ENCODE measurements around the gene HCN3. TPM values are rescaled to one million over a fixed set of nuclear protein-coding genes. Genes with fewer than 3 reads are reported as not detected.
A peak's percentile ranks its signal among the peaks of the same experiment; 100 is the strongest.

HCN3 gene
- polyA plus RNA-seq, 1 donor from 2014 or later: 53.2 TPM

GRCh38 chr1:155321639-155322503 is 44.6 kb downstream of the HCN3 start:
- Histone ChIP-seq H3K9me3 (ENCODE audit: low read length) (no peaks in the 10 kb centered on the region), H3K27ac (ENCODE audit: low read length) (peak overlapping the region; percentile 79), H2AFZ (ENCODE audit: low read depth, low read length) (no peak overlapping the region), H3K9me2 (ENCODE audit: insufficient read depth, low read length) (no peaks in the 10 kb centered on the region), H3K4me2 (ENCODE audit: low read length) (peak overlapping the region; percentile 97), H3K9ac (ENCODE audit: low read length) (peak overlapping the region; percentile 91), H3K27me3 (ENCODE audit: insufficient read depth, low read depth, low read length) (no peaks in the 10 kb centered on the region), H3K4me3 (ENCODE audit: low read length) (peak overlapping the region; percentile 90), H3K79me2 (replicated peaks; ENCODE audit: insufficient read depth, low read length) (peaks cover 28% of the 10 kb centered on the region), H3F3A (ENCODE audit: insufficient read depth, low read length, poor library complexity, severe bottlenecking) (no peaks in the 10 kb centered on the region), H4K20me1 (ENCODE audit: insufficient read depth) (peaks cover 7% of the 10 kb centered on the region), H3K36me3 (ENCODE audit: insufficient read depth, low read length) (no peaks in the 10 kb centered on the region)
- TF ChIP-seq, protein P1, sequence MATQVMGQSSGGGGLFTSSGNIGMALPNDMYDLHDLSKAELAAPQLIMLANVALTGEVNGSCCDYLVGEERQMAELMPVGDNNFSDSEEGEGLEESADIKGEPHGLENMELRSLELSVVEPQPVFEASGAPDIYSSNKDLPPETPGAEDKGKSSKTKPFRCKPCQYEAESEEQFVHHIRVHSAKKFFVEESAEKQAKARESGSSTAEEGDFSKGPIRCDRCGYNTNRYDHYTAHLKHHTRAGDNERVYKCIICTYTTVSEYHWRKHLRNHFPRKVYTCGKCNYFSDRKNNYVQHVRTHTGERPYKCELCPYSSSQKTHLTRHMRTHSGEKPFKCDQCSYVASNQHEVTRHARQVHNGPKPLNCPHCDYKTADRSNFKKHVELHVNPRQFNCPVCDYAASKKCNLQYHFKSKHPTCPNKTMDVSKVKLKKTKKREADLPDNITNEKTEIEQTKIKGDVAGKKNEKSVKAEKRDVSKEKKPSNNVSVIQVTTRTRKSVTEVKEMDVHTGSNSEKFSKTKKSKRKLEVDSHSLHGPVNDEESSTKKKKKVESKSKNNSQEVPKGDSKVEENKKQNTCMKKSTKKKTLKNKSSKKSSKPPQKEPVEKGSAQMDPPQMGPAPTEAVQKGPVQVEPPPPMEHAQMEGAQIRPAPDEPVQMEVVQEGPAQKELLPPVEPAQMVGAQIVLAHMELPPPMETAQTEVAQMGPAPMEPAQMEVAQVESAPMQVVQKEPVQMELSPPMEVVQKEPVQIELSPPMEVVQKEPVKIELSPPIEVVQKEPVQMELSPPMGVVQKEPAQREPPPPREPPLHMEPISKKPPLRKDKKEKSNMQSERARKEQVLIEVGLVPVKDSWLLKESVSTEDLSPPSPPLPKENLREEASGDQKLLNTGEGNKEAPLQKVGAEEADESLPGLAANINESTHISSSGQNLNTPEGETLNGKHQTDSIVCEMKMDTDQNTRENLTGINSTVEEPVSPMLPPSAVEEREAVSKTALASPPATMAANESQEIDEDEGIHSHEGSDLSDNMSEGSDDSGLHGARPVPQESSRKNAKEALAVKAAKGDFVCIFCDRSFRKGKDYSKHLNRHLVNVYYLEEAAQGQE (IDR thresholded peaks at IDR 0.05; ENCODE audit: borderline replicate concordance): peak; percentile 36
- TF ChIP-seq EP300 (conservative IDR thresholded peaks at IDR 0.05; ENCODE audit: poor library complexity, severe bottlenecking): no peak

GRCh38 chr1:155322571-155322952 is 45.3 kb downstream of the HCN3 start:
- Histone ChIP-seq H3K36me3 (ENCODE audit: insufficient read depth, low read length) (no peaks in the 10 kb centered on the region), H3K4me2 (ENCODE audit: low read length) (peak overlapping the region; percentile 97), H4K20me1 (ENCODE audit: insufficient read depth) (peaks cover 7% of the 10 kb centered on the region), H3K27ac (ENCODE audit: low read length) (peak overlapping the region; percentile 79), H3F3A (ENCODE audit: insufficient read depth, low read length, poor library complexity, severe bottlenecking) (no peaks in the 10 kb centered on the region), H3K4me3 (ENCODE audit: low read length) (peak overlapping the region; percentile 90), H3K27me3 (ENCODE audit: insufficient read depth, low read depth, low read length) (no peaks in the 10 kb centered on the region), H3K9ac (ENCODE audit: low read length) (peak overlapping the region; percentile 91), H3K9me3 (ENCODE audit: low read length) (no peaks in the 10 kb centered on the region), H2AFZ (ENCODE audit: low read depth, low read length) (no peak overlapping the region), H3K79me2 (replicated peaks; ENCODE audit: insufficient read depth, low read length) (peaks cover 28% of the 10 kb centered on the region), H3K9me2 (ENCODE audit: insufficient read depth, low read length) (no peaks in the 10 kb centered on the region)
- TF ChIP-seq, protein P1 (IDR thresholded peaks at IDR 0.05; ENCODE audit: borderline replicate concordance): no peak
- TF ChIP-seq RAD21 (conservative IDR thresholded peaks at IDR 0.05) (no peak), EP300 (conservative IDR thresholded peaks at IDR 0.05; ENCODE audit: poor library complexity, severe bottlenecking) (no peak), MXI1 (conservative IDR thresholded peaks at IDR 0.05; ENCODE audit: poor library complexity, severe bottlenecking) (no peak), CTCF (IDR thresholded peaks at IDR 0.05; ENCODE audit: poor library complexity, severe bottlenecking) (no peak), TAF1 (IDR thresholded peaks at IDR 0.05; ENCODE audit: low read depth) (no peak), POLR2AphosphoS5 (IDR thresholded peaks at IDR 0.05) (no peak), SMC3 (conservative IDR thresholded peaks at IDR 0.05; ENCODE audit: poor library complexity) (no peak), EZH2 (IDR thresholded peaks at IDR 0.05; ENCODE audit: borderline replicate concordance, insufficient read depth, low read length, poor library complexity, severe bottlenecking) (no peak)
